ENCODE results near the gene EPC2. TPM values are rescaled to one million over a fixed set of nuclear protein-coding genes. Genes with fewer than 3 reads are reported as not detected.

Gene EPC2
- total RNA-seq, 4 donors from 2014 or later, result 37.9 to 55.3 (median 44.1) TPM

DNA sequence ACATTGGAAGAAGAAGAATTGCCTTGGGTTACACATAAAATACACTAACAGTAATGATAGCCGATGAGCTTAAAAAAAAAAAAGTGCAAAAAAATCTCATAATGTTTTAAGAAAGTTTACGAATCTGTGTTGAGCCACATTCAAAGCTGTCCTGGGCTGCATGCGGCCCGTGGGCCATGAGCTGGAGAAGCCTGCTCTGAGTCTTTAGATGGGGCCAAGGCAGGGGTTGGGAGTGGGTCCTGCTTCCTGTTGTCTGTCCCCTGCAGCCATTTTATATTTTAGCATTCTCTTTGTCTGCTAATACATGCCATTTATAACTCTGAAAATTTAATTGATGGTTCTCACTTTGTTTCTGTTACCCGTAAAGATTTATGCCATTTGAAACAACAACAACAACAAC is 93.2 kb downstream of the EPC2 start:
- intact Hi-C loops (cut with DNase I), result no loop called here
- no peaks in the 10 kb centered on the region for H3K36me3 ChIP-seq
- H3K4me3 ChIP-seq (replicated peaks in 1 of 3), result no peak overlapping the region
- no peaks in the 10 kb centered on the region for H3K4me1 ChIP-seq
- H3K27ac ChIP-seq, result no peak overlapping the region
- WGBS, 2 donors, result 95 to 96% methylated on average over 5 of the region's 5 CpGs
- no peaks in the 10 kb centered on the region for H3K9me3 ChIP-seq
- no peak for DNase-seq
- H3K27me3 ChIP-seq, result no peaks in the 10 kb centered on the region
- no peak for TF ChIP-seq POLR2A (IDR thresholded peaks at IDR 0.05)
- TF ChIP-seq, protein P1, sequence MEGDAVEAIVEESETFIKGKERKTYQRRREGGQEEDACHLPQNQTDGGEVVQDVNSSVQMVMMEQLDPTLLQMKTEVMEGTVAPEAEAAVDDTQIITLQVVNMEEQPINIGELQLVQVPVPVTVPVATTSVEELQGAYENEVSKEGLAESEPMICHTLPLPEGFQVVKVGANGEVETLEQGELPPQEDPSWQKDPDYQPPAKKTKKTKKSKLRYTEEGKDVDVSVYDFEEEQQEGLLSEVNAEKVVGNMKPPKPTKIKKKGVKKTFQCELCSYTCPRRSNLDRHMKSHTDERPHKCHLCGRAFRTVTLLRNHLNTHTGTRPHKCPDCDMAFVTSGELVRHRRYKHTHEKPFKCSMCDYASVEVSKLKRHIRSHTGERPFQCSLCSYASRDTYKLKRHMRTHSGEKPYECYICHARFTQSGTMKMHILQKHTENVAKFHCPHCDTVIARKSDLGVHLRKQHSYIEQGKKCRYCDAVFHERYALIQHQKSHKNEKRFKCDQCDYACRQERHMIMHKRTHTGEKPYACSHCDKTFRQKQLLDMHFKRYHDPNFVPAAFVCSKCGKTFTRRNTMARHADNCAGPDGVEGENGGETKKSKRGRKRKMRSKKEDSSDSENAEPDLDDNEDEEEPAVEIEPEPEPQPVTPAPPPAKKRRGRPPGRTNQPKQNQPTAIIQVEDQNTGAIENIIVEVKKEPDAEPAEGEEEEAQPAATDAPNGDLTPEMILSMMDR (IDR thresholded peaks at IDR 0.05), result no peak

DNA sequence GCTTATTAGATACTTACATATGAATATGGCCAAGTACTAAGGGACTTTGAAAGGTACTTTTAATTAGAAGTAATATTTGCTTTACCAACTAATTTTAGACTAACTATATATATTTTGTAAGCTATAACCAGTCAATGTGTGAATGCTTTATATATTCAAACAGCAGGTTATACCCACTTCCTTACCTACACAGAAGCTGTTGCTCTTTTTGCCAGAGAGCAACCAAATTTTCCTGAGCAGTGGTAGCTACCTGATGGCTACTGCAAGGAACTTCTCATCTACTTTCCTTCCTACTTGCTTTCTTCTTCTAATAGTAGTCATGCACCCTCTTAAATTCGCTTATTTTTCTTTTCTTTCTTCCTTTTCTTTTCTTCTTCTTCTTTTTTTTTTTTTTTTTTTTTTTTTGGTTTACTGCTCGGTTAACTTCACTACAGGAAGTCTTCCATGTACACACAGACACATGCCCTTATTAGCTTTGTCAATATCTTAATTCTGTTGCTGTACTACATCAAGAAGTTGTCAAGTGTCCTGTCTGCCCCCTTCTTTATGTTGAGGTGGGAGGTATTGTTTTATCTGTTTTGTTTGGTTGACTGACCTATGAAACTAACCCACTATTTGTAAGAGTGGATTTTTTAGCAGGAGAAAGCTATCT is 95.0 kb downstream of the EPC2 start:
- no peaks in the 10 kb centered on the region for H3K9me3 ChIP-seq
- H3K4me1 ChIP-seq, result no peaks in the 10 kb centered on the region
- no peaks in the 10 kb centered on the region for H3K27me3 ChIP-seq
- intact Hi-C loops (cut with DNase I), result no loop called here
- DNase-seq, result no peak
- H3K4me3 ChIP-seq (replicated peaks in 1 of 3), result no peak overlapping the region
- no peak overlapping the region for H3K27ac ChIP-seq
- WGBS, 2 donors, result 78 to 88% methylated on average over 2 of the region's 2 CpGs
- no peaks in the 10 kb centered on the region for H3K36me3 ChIP-seq
- TF ChIP-seq, protein P1 (IDR thresholded peaks at IDR 0.05), result no peak
- TF ChIP-seq POLR2A (IDR thresholded peaks at IDR 0.05), result no peak

DNA sequence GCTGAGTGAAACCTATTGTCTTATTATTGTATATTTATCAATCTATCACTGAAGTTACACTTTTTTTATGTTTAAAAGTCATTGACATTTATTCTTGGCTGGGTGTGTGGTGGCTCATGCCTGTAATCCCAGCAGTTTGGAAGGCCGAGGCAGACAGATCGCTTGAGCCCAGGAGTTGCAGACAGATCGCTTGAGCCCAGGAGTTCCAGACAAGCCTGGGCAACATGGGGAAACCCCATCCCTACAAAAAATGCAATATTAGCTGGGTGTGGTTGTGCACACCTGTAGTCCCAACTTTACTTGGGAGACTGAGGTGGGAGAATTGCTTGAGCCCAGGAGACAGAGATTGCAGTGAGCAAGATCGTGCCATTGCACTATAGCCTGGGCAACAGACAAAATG is 97.8 kb downstream of the EPC2 start:
- Histone ChIP-seq H3K27ac (no peak overlapping the region), H3K36me3 (no peaks in the 10 kb centered on the region), H3K27me3 (no peaks in the 10 kb centered on the region), H3K4me3 (replicated peaks in 1 of 3) (no peak overlapping the region), H3K9me3 (no peaks in the 10 kb centered on the region), H3K4me1 (no peaks in the 10 kb centered on the region)
- intact Hi-C loops (cut with DNase I), result no loop called here
- DNase-seq, result no peak
- 93 to 100% methylated on average over 4 of the region's 4 CpGs for WGBS, 2 donors
- TF ChIP-seq, protein P1 (IDR thresholded peaks at IDR 0.05), result no peak
- TF ChIP-seq POLR2A (IDR thresholded peaks at IDR 0.05), result no peak

DNA sequence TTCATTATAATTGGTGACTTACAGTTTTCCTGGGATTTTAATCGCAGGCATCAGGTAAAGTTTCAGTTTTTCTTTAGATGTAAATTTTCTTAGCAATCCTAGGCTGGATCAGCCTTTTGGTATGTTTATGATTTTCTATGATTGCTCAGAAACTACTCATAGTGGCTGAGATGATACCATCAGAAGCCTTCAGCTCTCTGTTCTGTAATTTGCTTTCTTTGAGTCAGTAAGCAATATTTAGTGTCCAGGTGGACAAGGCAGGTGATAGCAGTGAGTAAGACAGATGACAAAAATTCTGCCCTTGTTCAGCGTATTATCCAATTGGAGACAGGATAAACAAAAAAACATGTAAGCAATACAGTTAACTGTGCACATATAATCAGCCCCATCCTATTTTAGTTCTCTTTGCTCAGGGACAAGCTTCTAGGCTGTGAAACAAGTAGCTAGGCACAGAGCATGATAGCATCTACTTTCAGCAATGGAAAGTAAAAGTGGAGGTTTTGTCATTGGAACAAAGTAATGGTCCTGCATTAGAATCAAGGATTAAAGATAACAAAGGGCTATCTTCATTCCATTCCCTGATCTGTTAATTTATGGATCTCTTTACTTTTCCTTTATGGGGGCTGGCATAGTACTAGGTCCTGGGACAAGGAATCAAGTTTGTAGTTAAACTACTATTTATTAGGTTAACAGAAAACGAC is 100.8 kb downstream of the EPC2 start:
- Histone ChIP-seq H3K36me3 (no peaks in the 10 kb centered on the region), H3K27ac (no peak overlapping the region), H3K4me1 (no peaks in the 10 kb centered on the region), H3K4me3 (replicated peaks in 1 of 3) (no peak overlapping the region), H3K9me3 (no peaks in the 10 kb centered on the region), H3K27me3 (no peaks in the 10 kb centered on the region)
- DNase-seq, result no peak
- TF ChIP-seq POLR2A (IDR thresholded peaks at IDR 0.05), result no peak
- TF ChIP-seq, protein P1 (IDR thresholded peaks at IDR 0.05), result no peak
- 95 to 96% methylated on average over 3 of the region's 3 CpGs for WGBS, 2 donors
- intact Hi-C loops (cut with DNase I), result no loop called here

DNA sequence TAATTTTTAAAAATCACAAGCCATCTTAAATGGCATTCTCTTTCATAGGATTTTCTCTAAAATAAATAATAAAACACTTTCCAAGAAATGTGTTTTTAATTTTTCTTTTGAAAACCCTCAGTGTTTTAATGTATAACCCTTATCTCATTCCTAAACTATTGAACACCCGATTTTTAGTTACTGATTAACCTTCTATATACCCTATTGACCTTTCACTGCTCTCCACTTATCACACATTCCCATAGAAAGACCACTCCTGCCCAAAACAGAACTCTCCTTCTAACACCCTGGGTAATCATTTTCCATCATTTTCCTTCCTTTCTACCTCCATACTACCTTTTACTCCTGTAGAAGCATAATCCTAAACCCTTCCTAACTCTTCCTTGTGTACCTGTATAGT is 102.4 kb downstream of the EPC2 start:
- no peak overlapping the region for H3K4me3 ChIP-seq (replicated peaks in 1 of 3)
- H3K4me1 ChIP-seq, result no peaks in the 10 kb centered on the region
- TF ChIP-seq POLR2A (IDR thresholded peaks at IDR 0.05), result no peak
- TF ChIP-seq, protein P1 (IDR thresholded peaks at IDR 0.05), result no peak
- H3K27ac ChIP-seq, result no peak overlapping the region
- WGBS, 2 donors, result 67 to 70% methylated on average over 1 of the region's 1 CpG
- DNase-seq, result no peak
- H3K27me3 ChIP-seq, result no peaks in the 10 kb centered on the region
- H3K36me3 ChIP-seq, result no peaks in the 10 kb centered on the region
- H3K9me3 ChIP-seq, result no peaks in the 10 kb centered on the region
- intact Hi-C loops (cut with DNase I), result no loop called here
